ENCODE measurements around the gene ARMC6.
A peak's percentile ranks its signal among the peaks of the same experiment; 100 is the strongest.

The ARMC6 gene

GRCh38 chr19:19033426-19034203 lies at the start of gene ARMC6, which contains the start of gene SUGP2:
Gene ARMC6, plus strand, starts transcription at chr19:19033603. Its CDS starts 607 bp downstream, at chr19:19034210.
Gene SUGP2, minus strand, starts transcription at chr19:19033517. Its CDS starts 2,446 bp downstream, at chr19:19031071.
- peak; percentile 94 for DNase-seq

GRCh38 chr19:18984251-18984650 lies 49.2 kb upstream of the ARMC6 start:
- no peak for DNase-seq

- peak; percentile 62 for DNase-seq
These were observed 48.1 kb upstream of the ARMC6 start for GRCh38 chr19:18985257-18985656.

GRCh38 chr19:18987456-18987855 lies 45.9 kb upstream of the ARMC6 start:
- no peak for DNase-seq

- DNase-seq, result no peak
These were observed 44.1 kb upstream of the ARMC6 start for GRCh38 chr19:18989316-18989715.

- DNase-seq, result no peak
These were observed 43.2 kb upstream of the ARMC6 start for GRCh38 chr19:18990128-18990708.

- no peak for DNase-seq
These were observed 42.4 kb upstream of the ARMC6 start for GRCh38 chr19:18991006-18991405.

- DNase-seq, result no peak
These were observed 41.9 kb upstream of the ARMC6 start for GRCh38 chr19:18991468-18991867.

- DNase-seq, result no peak
These were observed 40.7 kb upstream of the ARMC6 start for GRCh38 chr19:18992696-18993095.

- no peak for DNase-seq
These were observed 40.3 kb upstream of the ARMC6 start for GRCh38 chr19:18993115-18993514.

- DNase-seq, result peak; percentile 52
These were observed 37.6 kb upstream of the ARMC6 start for GRCh38 chr19:18995804-18996241.

GRCh38 chr19:18996351-18996750 lies 37.1 kb upstream of the ARMC6 start:
- DNase-seq, result no peak

- DNase-seq, result no peak
These were observed 36.5 kb upstream of the ARMC6 start for GRCh38 chr19:18996796-18997394.

GRCh38 chr19:18998276-18998675 lies 35.1 kb upstream of the ARMC6 start:
- no peak for DNase-seq

- DNase-seq, result no peak
These were observed 34.2 kb upstream of the ARMC6 start for GRCh38 chr19:18999016-18999758.

- DNase-seq, result no peak
These were observed 33.3 kb upstream of the ARMC6 start for GRCh38 chr19:18999896-19000620.

- no peak for DNase-seq
These were observed 29.3 kb upstream of the ARMC6 start for GRCh38 chr19:19004144-19004543.

GRCh38 chr19:19006213-19006612 lies 27.2 kb upstream of the ARMC6 start:
- no peak for DNase-seq

GRCh38 chr19:19009951-19010350 lies 23.5 kb upstream of the ARMC6 start:
- DNase-seq, result no peak

- DNase-seq, result no peak
These were observed 22.9 kb upstream of the ARMC6 start for GRCh38 chr19:19010551-19010950.

- DNase-seq, result no peak
These were observed 12.3 kb upstream of the ARMC6 start for GRCh38 chr19:19021115-19021514.

GRCh38 chr19:19022380-19022961 lies 10.9 kb upstream of the ARMC6 start:
- DNase-seq, result no peak
